Measurements from ENCODE around the gene ANKS1B.

ANKS1B gene

GRCh38 chr12:99435095-99435791 is 549.5 kb downstream of the ANKS1B start:
- DNase-seq = no peak

DNA sequence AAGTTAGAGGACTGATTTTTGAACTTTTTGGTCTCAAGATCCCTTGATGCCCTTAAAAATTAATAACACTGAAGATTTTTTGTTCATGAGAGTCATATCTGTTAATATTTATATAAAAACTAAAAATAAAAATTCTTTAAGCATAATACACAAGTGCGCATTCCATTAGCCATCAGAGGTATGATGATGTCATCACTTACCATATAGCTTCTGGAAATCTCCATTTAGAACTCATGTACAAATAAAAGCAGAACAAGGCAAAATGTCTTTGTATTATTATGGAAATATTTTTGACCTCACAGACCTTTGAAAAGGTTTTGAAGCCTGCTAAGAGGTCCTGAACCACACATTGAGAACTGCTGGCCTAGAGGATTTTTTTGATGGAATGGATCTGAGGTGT is 551.6 kb downstream of the ANKS1B start:
- DNase-seq = no peak

DNA sequence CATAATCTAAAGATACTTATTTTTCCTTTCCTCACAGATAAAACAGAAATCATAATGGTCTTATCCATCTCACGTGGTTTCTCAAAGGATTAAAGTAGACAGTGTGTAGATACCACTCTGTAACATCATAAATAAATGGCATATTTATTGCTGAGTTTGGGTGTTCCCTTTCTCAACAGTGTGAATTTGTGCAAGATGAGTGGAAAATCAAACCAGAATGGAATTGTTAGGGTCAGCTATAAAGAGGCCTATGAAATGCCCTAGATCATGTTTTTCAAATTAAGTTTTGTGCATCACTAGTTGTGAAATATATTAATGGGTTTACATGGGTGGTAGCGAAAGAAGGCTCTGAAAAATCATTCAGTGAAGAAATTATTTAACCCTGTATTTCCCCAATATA is 553.5 kb downstream of the ANKS1B start:
- no peak for DNase-seq

DNA sequence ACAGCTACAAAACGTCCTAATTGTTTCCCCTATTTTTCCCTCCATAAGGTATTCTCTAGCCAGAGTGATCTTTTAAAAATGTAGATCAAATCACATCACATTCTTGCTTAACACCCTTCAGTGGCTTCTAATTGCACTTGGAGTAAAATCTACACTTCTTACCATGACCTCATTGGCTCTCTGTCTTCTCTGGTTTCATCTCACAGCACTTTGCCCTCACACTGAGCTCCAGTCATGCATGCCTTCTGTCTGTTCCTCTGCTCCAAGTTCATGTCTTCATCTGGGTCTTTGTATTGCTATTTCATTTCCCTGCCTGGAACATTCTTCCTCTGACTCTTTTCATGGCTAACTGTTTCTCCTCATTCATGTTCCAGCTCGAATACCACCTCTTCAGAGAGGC is 557.6 kb downstream of the ANKS1B start:
- no peak for DNase-seq

GRCh38 chr12:99418379-99418778 is 566.4 kb downstream of the ANKS1B start:
- no peak for DNase-seq

DNA sequence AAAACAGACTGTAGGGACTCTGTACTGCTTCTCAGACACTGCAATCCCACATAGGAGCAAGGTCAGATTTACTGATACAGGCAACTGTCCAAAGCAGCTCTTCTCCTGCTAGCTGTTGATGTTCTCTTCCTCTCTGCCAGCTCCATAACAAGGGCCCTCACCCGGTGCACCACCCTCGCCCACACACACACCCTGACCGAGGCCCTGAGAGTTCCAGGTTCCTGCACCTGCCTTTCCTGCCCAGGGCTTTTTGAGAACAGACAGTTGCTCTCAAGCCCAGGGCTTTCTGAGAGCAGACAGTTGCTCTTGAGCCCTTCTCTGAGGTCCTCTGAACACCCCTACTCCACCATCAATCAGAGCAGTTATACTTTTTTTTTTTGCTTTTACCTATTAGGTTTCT is 571.0 kb downstream of the ANKS1B start:
- no peak for DNase-seq

DNA sequence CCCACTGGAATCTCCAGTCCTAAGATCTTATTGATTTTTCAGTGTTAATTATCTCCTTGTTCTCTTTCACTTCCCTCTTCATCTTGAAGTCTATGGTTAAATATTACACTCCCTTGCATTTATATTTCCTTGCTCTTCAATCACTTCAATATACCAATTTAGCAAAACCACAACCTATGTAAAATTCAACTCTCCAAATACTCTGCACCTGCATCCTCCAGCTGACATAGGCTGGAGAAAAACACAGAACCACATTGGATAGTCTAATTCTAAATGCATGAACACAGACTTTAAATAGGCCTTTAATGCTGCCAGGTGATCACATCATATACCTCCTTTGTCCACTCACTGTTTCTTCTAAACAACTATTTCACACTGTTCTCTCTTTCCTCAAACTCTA is 591.0 kb downstream of the ANKS1B start:
- no peak for DNase-seq

GRCh38 chr12:99392091-99392850 is 592.5 kb downstream of the ANKS1B start:
- no peak for DNase-seq

- no peak for DNase-seq
These were observed 594.0 kb downstream of the ANKS1B start for GRCh38 chr12:99390707-99391106.

DNA sequence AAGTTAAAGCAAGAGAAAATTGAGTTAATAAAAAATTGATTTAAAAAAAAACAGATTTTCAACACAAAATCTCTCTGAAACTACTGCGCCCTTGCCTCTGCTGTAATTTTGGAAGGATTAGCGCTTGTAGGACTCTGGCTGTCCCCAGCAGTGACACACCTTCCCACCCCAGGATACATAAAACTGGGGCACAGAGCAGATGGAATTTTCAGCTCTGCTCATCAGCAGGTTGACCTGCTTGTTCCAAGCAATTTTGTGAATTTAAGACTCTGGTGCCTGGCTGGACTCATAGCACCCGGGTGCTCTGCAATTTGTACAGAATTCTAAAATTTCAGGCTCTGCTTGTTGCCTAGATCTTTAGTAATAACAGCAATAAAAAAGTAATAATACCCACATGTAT is 595.0 kb downstream of the ANKS1B start:
- no peak for DNase-seq

DNA sequence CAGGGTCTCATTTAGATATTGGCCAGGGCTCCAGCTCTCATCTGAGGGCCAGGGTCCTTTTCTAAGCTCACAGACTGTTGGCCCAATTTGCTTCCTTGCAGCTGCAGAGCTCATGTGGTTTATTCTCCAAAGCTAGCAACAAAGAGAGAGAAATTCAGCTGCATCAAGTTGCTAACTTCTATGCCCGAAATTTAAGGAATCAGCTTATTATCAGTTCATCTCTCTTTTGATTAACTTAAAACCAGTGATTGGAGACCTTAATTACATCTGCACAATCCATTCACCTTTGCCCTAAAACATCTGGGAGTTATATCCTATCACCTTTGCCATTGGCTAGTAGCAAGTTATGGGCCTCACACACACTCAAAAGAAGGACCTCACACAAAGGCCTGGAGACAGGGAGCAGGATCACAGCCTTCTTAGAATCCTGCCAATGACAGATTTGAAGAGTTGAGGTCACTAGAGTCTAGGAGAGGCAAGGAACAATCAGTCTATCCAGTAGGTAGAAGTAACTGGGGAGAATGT is 596.0 kb downstream of the ANKS1B start:
- no peak for DNase-seq

- DNase-seq = no peak
These were observed 597.1 kb downstream of the ANKS1B start for GRCh38 chr12:99387661-99388060.

- DNase-seq = no peak
These were observed 597.8 kb downstream of the ANKS1B start for GRCh38 chr12:99386907-99387306.

- no peak for DNase-seq
These were observed 601.5 kb downstream of the ANKS1B start for GRCh38 chr12:99383258-99383657.

DNA sequence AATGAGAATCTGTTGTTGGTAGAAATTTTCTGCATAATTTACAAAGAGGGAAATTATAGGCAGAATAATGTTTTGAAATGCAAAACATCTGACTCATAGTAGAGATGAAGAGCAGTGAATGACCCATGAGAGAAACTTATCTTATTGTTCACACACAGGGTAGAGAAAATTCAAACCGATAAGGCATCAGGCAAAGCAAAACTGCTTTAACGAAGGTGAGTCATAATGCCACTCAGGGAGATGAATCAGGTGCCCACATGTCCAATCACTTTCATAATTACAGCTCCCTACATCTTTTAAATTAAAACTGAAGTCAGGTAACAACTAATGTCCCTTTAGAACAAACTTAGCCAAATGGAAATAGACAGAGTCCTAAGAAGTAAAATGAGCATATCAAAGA is 602.7 kb downstream of the ANKS1B start:
- DNase-seq = no peak

DNA sequence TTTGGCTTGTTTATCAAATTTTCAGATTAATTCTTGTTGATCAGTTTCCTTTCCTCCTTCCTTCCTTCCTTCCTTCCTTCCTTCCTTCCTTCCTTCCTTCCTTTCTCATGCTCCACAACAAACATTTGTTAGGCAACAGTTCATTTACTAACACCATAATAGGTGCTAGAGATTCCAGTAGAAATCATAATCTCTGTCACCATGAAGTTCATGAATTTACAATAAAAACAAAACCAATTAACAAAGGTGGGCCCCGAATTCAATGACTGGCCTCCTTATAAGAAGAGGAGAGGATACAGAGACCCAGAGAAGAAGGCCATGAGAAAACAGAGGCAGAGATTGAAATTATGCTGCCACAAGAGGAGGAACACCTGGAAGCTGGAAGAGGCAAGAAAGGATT is 604.0 kb downstream of the ANKS1B start:
- DNase-seq = no peak

DNA sequence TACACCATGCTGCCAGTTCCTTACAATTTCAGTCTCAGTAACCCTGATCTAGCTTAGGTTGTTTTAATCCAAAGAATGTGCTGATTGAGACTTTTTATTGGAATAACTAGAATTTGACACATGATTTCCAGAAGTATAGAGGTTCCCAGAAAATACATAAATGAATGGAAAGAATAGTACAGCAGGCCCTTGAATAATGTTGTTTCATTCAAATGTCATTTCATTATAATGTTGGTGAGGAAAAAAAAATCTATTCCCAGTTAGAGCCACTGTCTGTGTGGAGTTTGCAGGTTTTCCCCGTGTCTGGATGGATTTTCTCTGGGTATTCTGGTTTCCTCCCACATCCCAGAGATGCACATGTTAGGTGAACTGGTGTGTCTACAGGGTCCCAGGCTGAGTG is 610.7 kb downstream of the ANKS1B start:
- DNase-seq = no peak

GRCh38 chr12:99372257-99372920 is 612.3 kb downstream of the ANKS1B start:
- no peak for DNase-seq

DNA sequence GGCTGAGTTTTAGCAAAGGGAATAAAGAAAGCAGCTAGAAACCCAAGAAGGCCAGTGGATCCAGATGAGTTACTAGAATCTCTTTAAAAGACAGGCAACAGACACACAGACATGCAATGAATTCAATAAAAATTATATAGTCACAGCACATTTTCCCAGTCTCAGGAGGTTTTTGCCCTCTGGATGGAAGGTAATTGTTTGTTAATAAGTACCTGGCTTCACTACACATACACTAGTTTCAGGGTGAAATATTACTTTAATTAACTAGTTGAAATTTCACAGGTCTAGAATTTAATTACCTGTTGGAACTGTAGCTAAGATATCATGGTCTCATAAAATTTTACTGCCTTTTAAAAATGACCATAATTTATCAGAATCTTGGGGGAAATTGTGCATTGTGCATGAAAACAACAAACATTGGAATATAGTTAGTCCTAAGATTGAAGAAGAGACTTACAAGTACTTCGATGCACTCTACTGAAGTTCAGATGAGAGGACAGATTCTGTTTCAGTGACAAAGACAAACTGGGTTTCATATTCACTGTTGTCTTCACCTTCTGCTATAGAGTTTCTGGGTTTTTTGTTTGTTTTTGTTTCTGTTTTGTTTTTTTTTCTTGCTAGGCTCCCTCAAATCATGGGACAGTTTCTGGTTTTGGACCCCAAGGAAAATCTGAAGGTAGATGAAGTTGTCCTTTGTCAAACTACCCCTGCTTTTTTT is 614.2 kb downstream of the ANKS1B start:
- DNase-seq = no peak

DNA sequence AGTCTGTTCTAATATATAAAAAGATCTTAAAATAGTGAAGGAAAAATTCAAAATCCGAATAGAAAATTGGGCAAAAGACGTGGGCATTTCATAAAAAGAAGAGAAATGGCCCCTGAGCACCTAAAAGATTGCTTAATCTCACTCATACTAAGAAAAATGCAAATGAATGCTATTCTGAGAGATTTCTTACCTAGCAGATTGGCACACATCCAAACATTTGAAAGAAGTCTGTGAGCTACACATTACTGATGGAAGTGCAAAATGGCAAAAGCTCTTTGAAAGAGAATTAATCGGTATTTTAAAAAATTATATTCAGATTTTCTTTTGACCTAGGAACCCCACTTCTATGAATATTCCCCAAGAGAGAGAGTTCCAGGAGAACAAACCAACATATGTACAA is 617.6 kb downstream of the ANKS1B start:
- DNase-seq = no peak

GRCh38 chr12:99352269-99352668 is 632.5 kb downstream of the ANKS1B start:
- DNase-seq = no peak

DNA sequence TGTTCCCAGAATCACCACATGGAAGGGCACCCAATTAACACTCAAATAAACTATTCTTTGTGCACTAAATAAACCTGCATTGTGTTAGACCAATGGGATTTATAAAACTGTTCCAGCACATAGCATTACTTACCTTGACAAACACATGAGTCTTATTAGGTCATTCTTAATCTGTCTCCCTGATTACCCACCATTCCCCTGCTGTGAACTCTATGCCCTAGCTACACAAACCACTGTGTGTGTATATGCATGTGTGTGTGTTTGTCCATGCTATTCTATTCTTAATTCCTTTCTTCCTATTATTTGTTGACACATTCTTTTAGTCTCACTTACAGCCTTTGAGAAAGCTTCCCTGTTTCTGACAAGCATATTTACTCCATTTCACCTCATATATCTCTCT is 640.8 kb downstream of the ANKS1B start:
- DNase-seq = no peak

- no peak for DNase-seq
These were observed 645.1 kb downstream of the ANKS1B start for GRCh38 chr12:99339663-99340062.
